ENCODE results near the gene LIFR.
"Not testable (repeated sequence)": the region's sequence is repeated elsewhere in the genome, so short reads cannot be mapped to it uniquely, and the experiment has no call there.

Gene LIFR

DNA sequence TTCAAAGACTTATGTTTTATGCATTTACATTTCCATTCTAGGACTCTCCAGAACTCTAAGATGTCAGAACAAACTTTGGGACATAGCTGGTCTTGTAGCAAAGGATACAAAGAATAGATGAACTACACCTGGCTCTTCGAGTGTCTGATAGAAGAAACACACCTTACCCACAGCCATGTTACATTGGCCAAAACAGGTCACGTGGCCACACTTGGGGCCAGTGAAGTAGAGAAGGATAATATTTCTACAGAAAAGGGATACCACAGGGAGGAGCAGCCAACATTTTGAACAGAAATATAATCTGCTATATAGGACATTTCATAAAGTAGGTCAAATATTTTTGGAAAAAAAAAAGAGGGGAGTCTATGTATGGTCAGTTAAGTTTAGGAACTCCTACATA lies 22.7 kb upstream of the LIFR start:
- DNase-seq: no peak

DNA sequence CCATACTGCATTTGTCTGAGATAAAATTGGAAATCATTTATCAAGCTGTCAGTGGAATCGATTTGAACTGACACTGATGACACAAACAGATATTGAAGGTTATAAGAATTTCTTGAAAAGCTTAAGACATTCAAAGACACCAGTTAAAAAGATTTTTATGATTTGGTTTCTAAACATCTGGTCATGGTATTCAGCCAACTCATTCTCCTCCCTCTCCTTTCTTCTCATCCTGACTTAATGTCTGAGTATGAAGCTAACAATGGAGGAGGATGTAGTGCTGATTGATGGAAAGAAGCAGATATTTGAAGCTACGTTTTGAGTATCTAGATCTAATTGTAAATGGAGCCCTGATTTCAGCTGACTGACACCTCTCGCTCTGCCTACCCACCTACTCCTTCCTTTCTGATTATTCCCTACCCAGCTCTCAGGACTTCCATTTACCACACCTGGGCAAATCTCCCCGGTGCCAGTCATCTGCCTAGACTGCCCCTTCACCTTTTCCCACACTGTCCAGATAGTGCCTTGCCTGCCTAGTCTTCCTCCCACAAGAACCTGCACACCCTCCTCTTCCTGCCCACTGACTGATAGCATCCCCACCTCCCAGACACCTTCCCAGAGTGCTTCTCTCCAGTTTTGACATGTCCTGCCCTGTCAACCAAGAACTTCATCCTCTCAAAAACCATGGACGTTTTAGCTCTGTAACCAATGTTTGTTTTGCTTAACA lies 20.7 kb upstream of the LIFR start:
- DNase-seq: no peak

DNA sequence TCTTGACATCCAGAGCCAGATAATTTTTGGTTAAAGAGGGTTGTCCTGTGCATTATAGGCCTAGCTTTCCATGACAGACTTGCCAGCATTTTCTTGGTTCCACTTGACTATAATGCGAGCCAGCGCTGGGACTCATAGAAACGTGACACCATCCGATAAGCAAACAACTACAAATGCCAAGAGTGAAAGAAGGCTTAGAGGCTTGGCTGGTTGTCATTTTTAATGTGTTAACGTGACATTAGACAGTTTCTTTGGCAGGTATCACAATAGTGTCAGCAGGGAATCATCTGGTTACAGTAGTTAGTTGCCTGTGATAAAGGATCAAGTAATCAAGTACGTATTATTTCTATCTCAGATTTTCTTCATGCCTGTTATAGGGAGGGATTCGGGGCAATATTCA lies 20.0 kb upstream of the LIFR start:
- no peak for DNase-seq

DNA sequence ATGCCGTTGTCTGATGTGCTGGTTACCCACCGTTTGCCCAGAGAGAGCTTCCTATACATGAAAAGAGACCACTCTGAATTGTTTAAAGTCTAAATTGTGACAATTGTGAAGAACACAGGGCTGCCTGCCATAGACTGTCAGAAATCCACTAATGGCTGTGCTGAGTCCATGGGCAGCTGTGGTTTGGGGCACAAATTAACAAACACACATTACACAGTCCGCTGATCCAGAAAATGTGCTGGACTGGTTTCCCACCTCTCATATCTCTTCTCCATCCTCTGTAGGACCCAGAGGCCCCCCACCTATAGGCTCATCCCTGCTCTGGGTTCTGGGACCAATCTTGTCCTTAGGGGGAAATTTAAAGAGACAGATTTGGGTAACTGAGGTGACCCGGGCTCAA lies 19.0 kb upstream of the LIFR start:
- no peak for DNase-seq

DNA sequence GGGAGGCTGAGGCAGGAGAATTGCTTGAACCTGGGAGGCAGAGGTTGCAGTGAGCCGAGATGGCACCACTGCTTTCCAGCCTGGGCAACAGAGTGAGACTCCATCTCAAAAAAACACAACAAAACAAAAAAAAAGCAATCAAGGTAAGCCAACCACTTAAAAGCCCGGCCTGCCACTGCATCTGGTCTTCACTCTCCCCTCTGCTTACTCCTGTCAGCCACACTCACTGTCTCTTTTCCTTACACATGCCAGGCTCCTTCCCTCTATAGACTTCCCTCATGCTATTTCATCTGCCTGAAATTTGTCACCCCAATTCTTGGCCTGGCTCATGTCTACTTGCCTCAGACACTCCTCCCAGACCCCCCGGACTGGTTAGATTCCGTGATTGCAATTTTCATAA lies 17.6 kb upstream of the LIFR start:
- no peak for DNase-seq

DNA sequence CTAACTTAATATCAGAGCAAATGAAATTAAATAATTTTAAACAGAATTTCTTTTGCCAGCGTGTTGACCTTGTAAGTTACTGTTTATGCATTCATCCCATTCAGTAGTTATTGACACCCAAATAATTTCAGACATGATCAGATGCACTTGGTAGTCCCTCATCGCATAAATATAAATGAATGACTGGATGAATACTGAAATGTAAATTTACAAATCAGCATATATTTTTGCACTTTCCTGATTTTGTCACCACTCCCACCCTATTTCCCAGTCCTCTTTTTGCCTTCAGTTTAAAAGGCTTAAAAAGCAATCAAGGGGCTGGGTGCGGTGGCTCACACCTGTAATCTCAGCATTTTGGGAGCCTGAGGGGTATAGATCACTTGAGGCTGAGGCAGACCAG lies 17.1 kb upstream of the LIFR start:
- no peak for DNase-seq

DNA sequence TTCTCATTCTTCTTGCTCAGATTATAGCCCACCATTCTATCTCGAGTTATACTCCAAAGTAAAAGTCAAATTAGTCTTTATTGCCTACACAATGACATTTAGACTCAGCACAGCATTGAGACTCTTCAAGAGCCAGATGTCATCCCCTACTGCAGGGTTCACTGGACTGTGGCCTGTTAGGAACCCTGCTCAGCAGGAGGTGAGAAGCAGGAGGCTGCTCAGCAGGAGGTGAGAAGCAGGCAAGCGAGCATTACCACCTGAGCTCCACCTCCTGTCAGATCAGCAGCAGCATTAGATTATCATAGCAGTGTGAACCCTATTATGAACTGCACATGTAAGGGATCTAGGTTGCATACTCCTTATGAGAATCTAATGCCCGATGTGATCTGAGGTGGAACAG lies 12.7 kb upstream of the LIFR start:
- DNase-seq: no peak

DNA sequence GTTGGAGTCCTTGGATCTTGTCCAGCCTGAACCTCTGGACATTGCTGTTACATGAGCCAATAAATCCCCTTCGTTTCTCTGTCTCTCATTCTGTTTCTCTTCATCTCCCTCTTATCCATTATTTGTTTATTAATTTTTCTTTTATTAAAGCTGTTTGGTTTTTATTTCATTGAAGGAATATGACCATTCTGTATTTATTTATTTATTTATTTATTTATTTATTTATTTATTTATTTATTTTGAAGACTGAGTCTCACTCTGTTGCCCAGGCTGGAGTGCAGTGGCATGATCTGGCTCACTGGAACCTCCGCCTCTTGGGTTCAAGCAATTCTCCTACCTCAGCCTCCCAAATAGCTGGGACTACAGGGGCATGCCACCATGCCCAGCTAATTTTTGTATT lies 10.9 kb upstream of the LIFR start:
- not testable (repeated sequence) for DNase-seq

DNA sequence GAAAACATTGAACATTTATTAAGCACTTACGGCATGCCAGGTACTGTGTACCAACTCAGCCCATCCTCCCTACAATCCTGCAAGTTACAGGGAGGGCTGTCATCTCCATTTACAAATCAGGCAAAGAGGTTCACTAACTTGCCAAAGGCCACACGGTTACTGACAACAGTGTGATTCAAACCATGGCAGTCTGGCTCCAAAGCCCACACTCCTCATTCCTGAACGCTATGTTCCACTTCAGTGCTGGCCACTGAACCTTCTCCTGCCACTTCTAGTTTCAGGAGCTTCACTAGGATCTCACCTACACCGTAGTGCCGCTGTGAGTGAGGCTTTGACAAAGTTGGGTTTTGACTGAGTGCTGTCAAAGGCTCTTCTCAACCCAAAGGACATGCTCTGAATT lies 7.2 kb upstream of the LIFR start:
- no peak for DNase-seq

DNA sequence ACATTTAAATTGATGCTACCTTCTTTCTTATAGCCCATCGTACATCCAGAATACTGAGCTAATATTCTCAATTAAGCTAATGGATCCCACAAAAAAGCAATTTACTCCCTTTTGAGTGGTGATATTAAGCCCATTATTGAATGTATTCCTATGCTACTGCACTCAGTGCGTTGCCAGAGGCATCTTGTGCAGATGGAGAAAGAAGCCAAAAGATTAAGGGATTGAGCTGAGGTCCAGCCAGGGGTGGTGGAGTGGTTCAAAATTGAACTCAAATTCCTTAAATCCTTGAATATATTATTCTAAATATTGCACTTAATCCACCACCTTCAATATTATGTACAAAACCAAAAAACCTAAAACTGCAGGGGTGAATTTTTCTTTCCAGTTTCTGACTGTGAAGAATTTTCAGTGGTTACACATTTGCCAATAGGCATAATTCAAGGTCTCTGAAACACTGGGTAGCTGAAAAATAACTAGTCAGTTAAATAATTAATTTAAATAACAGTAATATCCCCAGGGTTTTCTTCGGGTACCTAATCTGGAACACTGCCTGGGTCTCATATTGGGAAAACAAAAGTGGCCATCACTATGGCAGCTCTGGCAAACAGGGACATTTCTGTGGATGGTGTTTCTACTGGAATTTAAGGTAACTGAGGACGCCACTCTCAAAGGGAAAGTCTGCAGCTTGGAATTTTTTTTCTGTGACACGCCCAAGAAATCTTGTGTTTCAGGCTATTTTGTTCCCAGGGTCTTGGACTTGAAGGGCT lies 6.2 kb upstream of the LIFR start:
- DNase-seq: no peak

DNA sequence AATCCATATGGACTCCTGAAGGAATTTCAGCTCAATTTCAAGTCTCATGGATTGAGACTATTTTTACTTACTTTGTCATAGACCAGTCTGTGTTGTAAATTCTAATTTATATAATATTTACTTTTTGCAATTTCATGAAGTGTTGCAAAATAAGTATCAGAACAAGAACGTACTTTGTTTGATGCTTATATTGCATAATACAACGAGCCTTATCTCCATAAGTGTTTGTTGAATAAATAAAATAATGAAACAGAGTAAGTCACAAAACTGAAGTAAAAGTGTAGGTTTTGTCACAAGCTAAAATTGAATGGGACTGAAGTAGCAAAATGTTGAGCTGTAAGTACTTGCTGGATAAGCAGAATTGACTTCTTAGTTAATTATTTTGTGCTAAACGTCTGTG lies 3.0 kb upstream of the LIFR start:
- no peak for DNase-seq

DNA sequence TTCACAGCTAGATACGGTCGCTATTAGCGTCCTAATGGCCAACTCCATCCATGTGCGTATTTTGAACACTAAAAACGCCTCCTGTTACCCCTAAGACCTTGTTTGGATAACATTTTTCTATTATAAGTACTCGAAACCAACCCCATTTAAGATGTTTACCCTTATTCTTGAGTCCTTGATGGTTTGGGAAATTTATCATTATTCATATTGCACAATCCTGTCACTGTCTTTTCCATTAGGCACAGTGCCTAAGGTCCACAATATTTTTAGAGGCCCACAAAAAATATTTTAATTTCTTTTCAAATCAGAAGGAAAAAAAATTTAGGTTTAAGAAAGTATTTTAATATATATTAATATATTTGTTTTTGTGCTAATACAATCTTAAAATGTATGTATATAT lies 1.3 kb upstream of the LIFR start:
- DNase-seq: no peak

DNA sequence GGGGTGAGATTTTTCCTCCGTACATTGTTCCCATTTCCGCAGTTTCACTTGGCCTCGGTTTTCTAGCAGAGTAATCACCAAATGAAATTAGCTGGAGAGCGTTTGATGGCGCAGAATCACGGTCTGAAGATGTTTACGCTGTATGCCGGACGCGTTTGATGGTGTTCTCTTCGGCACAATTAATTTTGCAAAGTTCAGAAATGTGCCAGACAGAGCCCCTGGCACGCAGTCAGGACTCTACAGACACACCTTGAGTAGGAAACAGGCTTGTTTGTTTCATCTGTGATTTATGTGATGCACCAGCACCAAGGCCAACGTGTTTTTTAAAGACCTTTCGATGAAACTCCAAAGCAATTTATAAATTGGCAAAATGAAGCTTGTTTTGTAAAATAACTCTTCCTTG lies 863 bp upstream of the LIFR start:
- DNase-seq: no peak

DNA sequence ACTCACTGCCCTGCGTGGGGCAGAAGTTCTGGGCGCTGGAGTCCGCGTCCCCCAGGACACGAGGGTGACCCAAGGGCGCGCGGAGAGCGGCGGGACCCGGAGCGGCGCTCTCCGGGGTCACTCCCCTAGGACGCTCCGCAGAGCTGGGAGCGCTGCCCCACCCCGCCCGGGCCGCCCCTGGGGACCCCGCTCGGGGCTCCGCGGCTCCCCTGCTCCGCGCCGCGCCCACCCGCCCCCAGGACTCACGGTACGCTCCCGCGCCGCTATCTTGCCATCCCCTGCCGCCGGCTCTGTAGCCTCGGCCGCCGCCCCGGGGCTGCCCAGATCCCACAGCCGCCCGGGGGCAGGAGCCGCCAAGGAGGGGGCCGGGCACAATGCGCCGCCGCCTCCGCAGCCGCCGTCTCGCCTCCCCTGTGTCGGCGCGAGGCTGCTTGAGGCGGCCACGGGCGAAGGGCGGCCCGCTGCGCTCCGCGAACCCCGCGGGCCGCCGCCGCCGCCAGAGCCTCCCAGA lies 303 bp downstream of the LIFR start:
- peak; percentile 12 for DNase-seq

DNA sequence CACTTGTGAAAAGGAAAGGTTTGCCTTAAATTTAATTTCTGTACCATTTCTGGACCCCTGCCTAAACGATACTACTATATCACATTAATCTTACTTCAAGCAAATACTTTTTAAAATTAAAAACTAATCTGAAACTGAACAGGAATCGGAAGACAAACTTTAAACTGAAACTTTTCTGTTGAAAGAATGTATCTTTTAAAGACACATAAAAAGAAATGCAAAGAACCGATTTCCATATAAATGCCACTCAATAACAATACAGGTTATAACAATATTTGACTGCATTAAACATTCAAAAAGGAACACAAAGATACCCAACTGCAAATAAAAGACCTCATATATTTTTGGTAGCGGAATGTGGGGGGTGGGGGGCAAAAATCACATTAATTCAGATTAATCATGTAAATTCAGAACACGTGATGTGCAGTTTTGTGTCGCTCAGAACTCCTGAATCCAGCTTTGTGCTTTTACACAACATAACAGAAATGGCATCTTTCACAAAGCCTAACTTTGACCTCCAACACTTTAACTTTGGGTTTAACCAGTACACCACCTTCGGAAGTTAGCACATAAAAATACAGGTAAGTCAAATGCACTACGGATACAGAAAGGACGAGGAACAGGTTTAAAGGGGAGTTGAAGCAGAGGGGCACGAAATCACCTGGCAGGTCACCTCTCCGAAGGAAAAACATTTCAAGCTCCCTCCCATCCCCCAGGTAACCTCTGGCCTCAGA lies 925 bp downstream of the LIFR start:
- no peak for DNase-seq

DNA sequence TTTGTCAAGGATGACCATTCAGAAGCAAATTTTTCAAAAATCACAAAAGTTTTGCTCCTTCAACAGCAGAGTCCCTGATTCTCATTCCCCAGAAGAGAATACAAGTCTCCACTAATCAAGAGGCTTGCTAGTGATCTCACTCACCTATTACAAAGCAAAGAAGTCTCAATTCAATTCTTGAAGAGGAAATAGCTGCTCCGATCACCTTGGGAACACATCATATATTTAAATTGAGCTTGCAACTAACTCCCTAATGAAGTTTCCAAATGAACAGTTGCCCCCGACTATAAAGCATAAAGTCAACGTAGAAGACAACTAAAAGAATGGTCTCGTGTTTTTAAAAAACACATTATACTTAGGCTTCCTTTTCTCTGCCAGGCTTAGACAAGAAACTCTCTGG lies 1.6 kb downstream of the LIFR start:
- no peak for DNase-seq

DNA sequence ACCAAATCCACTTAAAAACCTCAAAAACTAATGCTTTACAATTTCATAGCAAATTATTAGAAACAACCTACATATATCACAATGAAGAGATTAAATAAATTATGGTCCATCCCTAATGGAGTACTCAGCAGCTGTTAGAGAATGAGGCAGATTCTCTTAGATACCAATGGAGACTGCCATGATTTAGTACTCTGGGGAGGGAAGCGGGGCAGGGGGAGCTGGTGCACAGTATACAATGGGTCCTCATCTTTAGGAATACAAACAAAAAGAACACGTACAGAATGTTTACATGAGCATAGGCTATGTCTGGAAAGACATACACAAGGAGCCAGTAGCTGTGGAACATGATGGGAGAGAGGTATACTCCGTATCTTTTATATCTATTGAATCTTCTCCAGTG lies 2.0 kb downstream of the LIFR start:
- DNase-seq: no peak

DNA sequence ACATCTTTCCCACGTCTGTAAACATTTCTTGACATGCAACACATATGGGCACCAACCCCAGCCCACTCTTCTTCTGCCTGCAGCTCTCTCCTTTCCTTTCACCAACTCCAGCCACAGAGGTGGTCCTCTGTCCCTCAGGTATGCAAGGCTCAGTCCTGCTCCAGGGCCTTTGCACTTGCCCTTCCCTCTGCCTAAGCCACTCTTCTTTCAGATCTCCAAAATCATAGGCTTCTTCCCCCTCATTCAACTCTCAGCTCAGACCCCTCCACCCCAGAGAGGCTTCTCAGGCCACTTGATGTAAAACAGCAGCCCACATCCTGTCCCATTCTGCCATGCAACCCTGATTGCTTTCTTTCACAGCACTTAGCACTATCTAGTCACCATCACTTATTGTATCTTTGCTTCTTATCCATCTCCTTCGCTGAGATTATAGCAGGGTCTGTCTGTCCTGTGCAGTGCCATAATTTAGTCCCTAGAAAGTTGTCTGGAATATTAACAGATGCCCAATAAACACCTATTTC lies 3.4 kb downstream of the LIFR start:
- DNase-seq: no peak

DNA sequence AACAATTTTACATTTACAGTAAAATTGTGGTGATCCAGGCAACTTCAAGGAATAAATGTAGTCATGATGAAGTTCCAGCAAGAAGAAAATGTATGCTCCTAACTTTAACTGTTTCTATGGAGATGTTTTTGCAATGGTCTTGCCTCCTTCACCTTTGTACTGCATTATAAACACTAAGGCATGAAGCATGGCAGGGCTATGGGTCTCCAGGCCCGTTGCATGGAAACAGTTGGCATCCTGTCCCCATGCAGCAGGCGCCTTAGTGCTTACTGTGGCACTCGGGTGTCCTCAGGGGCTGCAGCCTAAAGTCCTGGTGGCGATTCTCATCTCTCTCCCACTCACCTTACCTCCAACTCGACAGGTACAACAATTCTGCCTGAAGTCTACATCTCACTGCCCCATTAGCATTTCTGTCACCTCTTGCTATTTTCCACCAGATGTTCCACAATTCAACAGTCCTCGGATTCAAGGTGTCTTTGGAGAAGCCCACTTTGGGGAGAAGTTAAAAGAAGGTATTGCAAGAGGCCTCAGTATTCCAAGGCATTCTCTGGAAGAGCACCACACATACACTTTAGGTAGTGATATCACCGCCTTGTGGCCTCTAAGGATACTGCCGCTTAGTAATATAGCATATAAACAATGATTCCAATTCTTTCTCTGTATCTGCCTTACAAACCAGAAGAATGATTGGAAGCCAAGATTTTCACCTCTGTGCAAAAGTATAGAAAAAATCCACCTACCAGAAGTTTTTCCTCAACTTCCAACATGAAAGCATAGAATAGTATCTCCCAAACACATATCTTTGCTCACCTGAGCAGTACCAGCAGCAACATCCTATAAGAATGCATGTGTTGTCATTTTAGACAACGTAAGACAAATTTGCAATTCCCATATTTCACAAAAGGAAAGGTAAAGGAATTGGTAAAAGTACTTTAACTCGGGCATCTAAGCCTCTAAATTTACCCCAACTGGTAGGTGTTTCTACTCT lies 5.1 kb downstream of the LIFR start:
- DNase-seq: peak; percentile 19

DNA sequence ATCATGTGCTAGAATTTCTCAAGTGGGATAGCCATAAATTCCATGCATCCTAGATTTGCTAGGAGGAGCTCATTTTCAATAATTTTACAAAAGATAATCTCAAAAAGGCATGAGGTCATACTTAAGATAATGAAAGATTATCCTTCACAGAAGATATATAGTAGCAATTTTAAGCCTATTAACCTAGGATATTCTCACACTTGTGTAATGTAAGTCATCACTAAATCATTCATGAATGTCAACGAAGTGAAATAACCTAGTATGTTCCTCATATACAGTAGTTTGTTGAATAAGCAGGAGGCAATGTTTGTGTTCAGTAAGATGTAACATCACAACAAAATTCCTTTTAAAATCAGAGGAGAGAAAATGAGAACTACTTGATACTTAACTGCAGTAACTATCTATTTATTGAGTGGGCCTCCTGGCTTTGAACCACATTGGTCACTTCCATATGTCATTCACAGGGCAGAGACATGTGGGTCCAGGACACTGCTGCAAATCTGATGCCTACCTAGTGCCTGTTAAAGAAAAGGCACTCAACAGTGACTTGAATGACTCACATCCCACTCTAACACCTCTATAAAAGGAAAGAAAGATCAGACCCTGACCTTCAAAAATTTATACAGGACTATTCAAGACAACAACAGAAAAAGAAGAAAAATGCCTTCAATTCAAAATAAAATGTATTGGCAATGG lies 8.2 kb downstream of the LIFR start:
- DNase-seq: no peak

DNA sequence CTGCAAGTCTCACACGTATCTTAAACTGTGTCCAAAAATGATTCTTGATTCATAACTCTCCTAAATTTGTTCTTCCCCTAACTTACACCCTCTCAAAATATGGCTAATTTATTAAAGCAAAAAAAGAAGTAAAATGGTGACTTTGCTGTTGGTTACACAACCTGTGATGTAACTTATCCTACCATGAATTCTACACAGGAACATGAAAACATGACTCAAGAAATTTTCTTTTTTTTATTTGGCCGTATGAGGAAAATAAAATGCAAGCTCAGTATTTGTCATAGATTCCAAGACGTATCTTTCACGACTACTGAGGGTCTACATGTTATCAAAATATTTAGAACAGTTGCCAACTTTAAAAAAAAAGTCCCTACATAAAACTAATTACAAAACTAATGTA lies 9.2 kb downstream of the LIFR start:
- DNase-seq: no peak

DNA sequence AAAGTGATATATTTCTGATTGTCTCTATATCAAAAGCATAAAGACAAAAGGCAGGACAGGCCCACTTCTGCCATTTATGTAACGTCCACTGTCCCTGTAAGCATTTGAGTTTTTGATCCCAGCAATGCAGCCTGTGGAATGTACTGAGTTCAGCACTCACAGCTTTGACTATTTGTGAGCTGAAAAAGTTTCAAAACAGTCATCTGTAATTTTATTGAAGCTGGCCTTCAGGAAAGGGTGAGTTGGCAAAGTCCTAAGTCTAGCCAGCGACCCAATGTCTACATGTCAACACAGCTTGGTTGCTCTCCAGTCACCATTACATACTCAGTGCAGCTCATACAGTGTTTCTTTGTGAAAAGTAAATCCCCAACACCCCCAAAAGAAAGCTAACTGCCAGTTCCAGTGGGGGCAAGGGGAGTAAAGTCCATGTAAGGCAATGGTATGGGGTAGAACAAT lies 9.7 kb downstream of the LIFR start:
- DNase-seq: no peak

Measured in hematopoietic multipotent progenitor cell treated with erythropoietin and hydrocortisone succinate and interleukin-3 and kit ligand, for 8 days (in vitro differentiated cells).